OCI-LY7 (cell line): ENCODE results near the gene POLA1. TPM values are rescaled to one million over a fixed set of nuclear protein-coding genes. Genes with fewer than 3 reads are reported as not detected.
A peak's percentile ranks its signal among the peaks of the same experiment; 100 is the strongest.

Experiments
- BruUV-seq: library from RNA; stranded (reverse); fragments of 400-500 nt; replicated peaks from 2 replicates; lab custom pipeline; 2021; lab: Mats Ljungman, UMichigan
- CTCF ChIA-PET: fragments of 300-600 bp; sonication (Branson Sonifier 250); formaldehyde crosslinking; loops from one replicate; lab custom pipeline; 2022; ENCODE audit warnings: antibody characterized with exemption; ENCODE audit not compliant: unreplicated experiment; lab: Charles Lee
- POLR2A ChIA-PET: fragments of 300-600 bp; sonication (Branson Sonifier 250); formaldehyde crosslinking; loops from one replicate; lab custom pipeline; 2022; ENCODE audit warnings: antibody characterized with exemption; lab: Charles Lee
- DNase-seq: peaks from one replicate; pipeline ENCODE4 v3.0.0-alpha.2; 2015; ENCODE audit warnings: low spot score
- H2AFZ ChIP-seq: fragments of 200-600 bp; sonication (generic), shearing (Covaris generic); 2 replicates; pipeline ENCODE4 v1.6.1; 2014; ENCODE audit warnings: mild to moderate bottlenecking, antibody characterized with exemption, low read length, moderate library complexity
- H3K27ac ChIP-seq: fragments of 200-600 bp; sonication (generic); 2 replicates; pipeline ENCODE4 v1.5.1; 2014; ENCODE audit warnings: mixed run types, low read depth, mild to moderate bottlenecking, moderate library complexity, low read length, inconsistent platforms; ENCODE audit not compliant: poor library complexity, severe bottlenecking
- H3K36me3 ChIP-seq: fragments of 200-600 bp; sonication (generic); 2 replicates; pipeline ENCODE4 v1.6.1; 2014; ENCODE audit warnings: mild to moderate bottlenecking, antibody characterized with exemption, low read length, moderate library complexity, mixed read lengths; ENCODE audit not compliant: insufficient read depth
- H3K4me1 ChIP-seq: fragments of 200-600 bp; sonication (generic); 2 replicates; pipeline ENCODE4 v1.5.1; 2014; ENCODE audit warnings: mild to moderate bottlenecking, low read length; ENCODE audit not compliant: insufficient read depth, poor library complexity, severe bottlenecking
- H3K4me2 ChIP-seq: fragments of 200-600 bp; sonication (generic); 2 replicates; pipeline ENCODE4 v1.6.1; 2014; ENCODE audit warnings: mild to moderate bottlenecking, low read length
- H3K4me3 ChIP-seq: fragments of 200-600 bp; sonication (generic); 2 replicates; pipeline ENCODE4 v1.5.1; 2014; ENCODE audit warnings: mild to moderate bottlenecking, low read depth, low read length; ENCODE audit not compliant: poor library complexity, severe bottlenecking
- H3K79me2 ChIP-seq: fragments of 200-600 bp; sonication (generic); 2 replicates; pipeline ENCODE4 v1.6.1; 2016; ENCODE audit warnings: low read depth, mild to moderate bottlenecking, low read length, moderate library complexity, mixed read lengths; ENCODE audit not compliant: insufficient read depth
- H3K9me2 ChIP-seq: fragments of 200-600 bp; sonication (generic); 2 replicates; pipeline ENCODE4 v1.6.1; 2016; ENCODE audit warnings: mild to moderate bottlenecking, low read length, mixed read lengths; ENCODE audit not compliant: insufficient read depth
- H3K9me3 ChIP-seq: fragments of 200-600 bp; sonication (generic); 2 replicates; pipeline ENCODE4 v1.6.1; 2014; ENCODE audit warnings: mild to moderate bottlenecking, mixed run types, low read length, mixed read lengths
- H4K20me1 ChIP-seq: fragments of 200-600 bp; sonication (generic); 2 replicates; pipeline ENCODE4 v1.6.1; 2014; ENCODE audit warnings: mild to moderate bottlenecking, antibody characterized with exemption, low read length, moderate library complexity, mixed read lengths; ENCODE audit not compliant: insufficient read depth
- EZH2phosphoT487 ChIP-seq: fragments of 200-600 bp; sonication (generic); IDR thresholded peaks from 2 replicates; pipeline ENCODE4 v1.6.1; 2018; ENCODE audit warnings: low read depth, borderline replicate concordance, mild to moderate bottlenecking, mixed run types, antibody characterized with exemption, low read length, moderate library complexity, mixed read lengths
- intact Hi-C: fragments of 100-400 bp; cut with micrococcal nuclease; formaldehyde crosslinking; loops from one replicate; pipeline ENCODE4 v1.10.0; 2022; ENCODE audit not compliant: unreplicated experiment
- total RNA-seq, 2 experiments: library from RNA; depleted of rRNA in 1 of 2; stranded (reverse); fragments of >200 nt in 1 of 2; shearing (Covaris generic) in 1 of 2; gene quantifications; 2 replicates each; pipeline ENCODE4 v1.2.3, GENCODE V29; 2014 to 2022
- TF ChIP-seq, protein P1 (sequence below): fragments of 200-600 bp; sonication (generic); conservative IDR thresholded peaks from 2 replicates; pipeline ENCODE4 v1.5.1; 2014; ENCODE audit warnings: mild to moderate bottlenecking, antibody characterized with exemption, low read length, moderate library complexity, mixed read lengths

Gene POLA1
- total RNA-seq, 2 experiments from 2014 or later = 58.0 to 65.1 TPM

DNA sequence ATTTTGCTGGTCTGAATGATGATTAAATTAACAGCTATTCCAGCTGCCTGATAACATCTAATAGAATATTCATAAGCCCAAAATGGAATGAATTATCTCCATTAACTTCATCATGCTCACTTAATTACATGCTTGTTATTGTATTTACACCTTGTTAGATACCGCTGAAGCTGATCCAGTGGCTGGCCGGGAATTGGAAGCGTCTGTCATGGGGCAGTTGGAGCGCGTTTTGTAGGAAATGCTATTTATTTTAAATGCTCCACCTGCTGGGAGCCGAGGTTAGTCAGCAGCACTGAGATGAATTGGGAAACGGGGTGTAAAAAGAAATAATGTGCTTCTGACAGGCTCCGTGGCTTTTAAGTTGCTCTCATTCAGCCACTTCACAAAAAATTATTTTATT is 296.8 kb downstream of the POLA1 start:
- POLR2A ChIA-PET = interaction anchor here (1.2 kb wide), 1 partner anchor 55 kb away, joined by 3 read pairs; no protein-coding TSS in a partner anchor
- BruUV-seq = no TSS peak

DNA sequence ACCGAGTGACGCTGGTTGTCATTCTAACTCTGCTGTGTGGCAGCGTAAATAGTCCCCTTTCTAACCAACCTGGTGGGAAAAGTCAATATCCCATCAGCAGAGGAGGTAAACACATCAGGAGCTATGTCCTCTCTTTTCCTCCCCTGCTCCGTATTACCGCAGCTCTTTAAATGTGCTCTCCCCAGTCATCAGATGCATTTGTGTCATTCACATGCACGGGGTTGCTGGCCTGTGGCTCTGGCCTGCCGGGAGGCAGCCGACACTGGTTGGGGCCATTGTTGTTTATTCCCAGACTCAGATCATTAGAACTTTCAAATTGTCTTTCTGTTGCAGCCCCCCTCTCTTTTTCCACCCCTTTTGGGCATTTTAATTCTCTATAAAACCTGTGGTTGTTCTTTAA is 300.2 kb downstream of the POLA1 start:
- no peaks in the 10 kb centered on the region for H3K79me2 ChIP-seq
- DNase-seq = no peak
- TF ChIP-seq, protein P1, sequence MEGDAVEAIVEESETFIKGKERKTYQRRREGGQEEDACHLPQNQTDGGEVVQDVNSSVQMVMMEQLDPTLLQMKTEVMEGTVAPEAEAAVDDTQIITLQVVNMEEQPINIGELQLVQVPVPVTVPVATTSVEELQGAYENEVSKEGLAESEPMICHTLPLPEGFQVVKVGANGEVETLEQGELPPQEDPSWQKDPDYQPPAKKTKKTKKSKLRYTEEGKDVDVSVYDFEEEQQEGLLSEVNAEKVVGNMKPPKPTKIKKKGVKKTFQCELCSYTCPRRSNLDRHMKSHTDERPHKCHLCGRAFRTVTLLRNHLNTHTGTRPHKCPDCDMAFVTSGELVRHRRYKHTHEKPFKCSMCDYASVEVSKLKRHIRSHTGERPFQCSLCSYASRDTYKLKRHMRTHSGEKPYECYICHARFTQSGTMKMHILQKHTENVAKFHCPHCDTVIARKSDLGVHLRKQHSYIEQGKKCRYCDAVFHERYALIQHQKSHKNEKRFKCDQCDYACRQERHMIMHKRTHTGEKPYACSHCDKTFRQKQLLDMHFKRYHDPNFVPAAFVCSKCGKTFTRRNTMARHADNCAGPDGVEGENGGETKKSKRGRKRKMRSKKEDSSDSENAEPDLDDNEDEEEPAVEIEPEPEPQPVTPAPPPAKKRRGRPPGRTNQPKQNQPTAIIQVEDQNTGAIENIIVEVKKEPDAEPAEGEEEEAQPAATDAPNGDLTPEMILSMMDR = no peak
- TF ChIP-seq EZH2phosphoT487 = no peak
- no peaks in the 10 kb centered on the region for H3K9me2 ChIP-seq
- peaks cover 11% of the 10 kb centered on the region; the same call in 1 of the 2 replicates for H3K36me3 ChIP-seq
- intact Hi-C loops = no loop called here
- no peak overlapping the region for H2AFZ ChIP-seq
- no TSS peak for BruUV-seq
- ChIA-PET CTCF (no interaction called here), POLR2A (interaction anchor here (0.6 kb wide), 1 partner anchor 99 kb away, joined by 6 read pairs; no protein-coding TSS in a partner anchor)
- no peak overlapping the region for H3K4me2 ChIP-seq
- H3K27ac ChIP-seq = no peak overlapping the region
- H3K9me3 ChIP-seq = no peaks in the 10 kb centered on the region
- no peaks in the 10 kb centered on the region for H4K20me1 ChIP-seq
- no peak overlapping the region for H3K4me3 ChIP-seq
- H3K4me1 ChIP-seq = no peaks in the 10 kb centered on the region

More for the DNA sequence above, 296.8 kb downstream of the POLA1 start:
- intact Hi-C loops = no loop called here
- no peaks in the 10 kb centered on the region for H3K9me3 ChIP-seq
- no peak overlapping the region for H3K4me3 ChIP-seq
- H2AFZ ChIP-seq = no peak overlapping the region
- no peaks in the 10 kb centered on the region for H3K79me2 ChIP-seq
- no peak overlapping the region for H3K27ac ChIP-seq
- peaks cover 8% of the 10 kb centered on the region for H3K36me3 ChIP-seq
- no peak for DNase-seq
- TF ChIP-seq EZH2phosphoT487 = no peak
- TF ChIP-seq, protein P1 = no peak
- no peaks in the 10 kb centered on the region for H3K4me1 ChIP-seq
- no peaks in the 10 kb centered on the region for H3K9me2 ChIP-seq
- H3K4me2 ChIP-seq = no peak overlapping the region
- CTCF ChIA-PET = no interaction called here
- H4K20me1 ChIP-seq = no peaks in the 10 kb centered on the region

DNA sequence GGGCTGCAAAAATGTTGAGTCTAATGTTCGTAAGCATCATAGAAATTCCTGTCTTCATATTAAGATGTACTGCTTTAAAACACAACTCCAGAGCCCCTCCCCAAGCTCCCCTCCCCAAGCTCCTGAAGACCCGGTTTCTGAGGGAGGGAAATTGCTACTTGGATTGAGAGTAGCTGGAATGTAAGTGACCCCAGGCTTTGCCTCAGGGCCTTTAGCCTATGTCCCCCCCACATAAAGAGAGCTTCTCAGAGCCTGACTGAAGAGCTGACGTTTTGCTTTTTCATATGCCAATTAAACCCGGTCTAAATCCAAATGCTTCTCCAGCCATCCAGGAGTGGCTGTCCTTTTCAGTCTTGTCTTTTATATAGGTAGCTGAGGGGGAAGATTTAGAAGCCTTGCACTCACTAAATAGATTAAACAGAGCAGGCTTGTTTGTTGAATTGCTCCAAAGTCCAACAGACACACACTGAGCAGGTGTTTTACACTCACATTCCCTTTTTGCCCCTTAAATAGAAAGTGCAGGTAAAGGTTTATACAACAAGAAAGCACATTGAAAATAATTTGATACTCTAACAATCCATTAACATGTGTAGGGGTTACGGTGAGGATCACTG is 302.5 kb downstream of the POLA1 start:
- Histone ChIP-seq H3K27ac (no peak overlapping the region), H4K20me1 (no peaks in the 10 kb centered on the region), H3K4me1 (no peaks in the 10 kb centered on the region), H3K36me3 (peaks cover 11% of the 10 kb centered on the region; the same call in 1 of the 2 replicates), H3K9me3 (no peaks in the 10 kb centered on the region), H3K4me3 (no peak overlapping the region), H3K79me2 (no peaks in the 10 kb centered on the region), H3K9me2 (no peaks in the 10 kb centered on the region), H3K4me2 (no peak overlapping the region), H2AFZ (no peak overlapping the region)
- POLR2A ChIA-PET = no interaction called here
- TF ChIP-seq, protein P1 = no peak
- no peak for TF ChIP-seq EZH2phosphoT487
- CTCF ChIA-PET = no interaction called here
- DNase-seq = no peak
- intact Hi-C loops = no loop called here
- TSS peak; percentile 87 for BruUV-seq
